RPMI8226 (cell line): ENCODE measurements around the gene CFAP92.
A peak's percentile ranks its signal among the peaks of the same experiment; 100 is the strongest.

ENCODE experiments used
- DNase-seq: peaks from one replicate; pipeline ENCODE4 v3.0.0-alpha.2; 2015

Gene CFAP92

GRCh38 chr3:129025691-129026435 lies 32.0 kb upstream of the CFAP92 start:
- no peak for DNase-seq

DNA sequence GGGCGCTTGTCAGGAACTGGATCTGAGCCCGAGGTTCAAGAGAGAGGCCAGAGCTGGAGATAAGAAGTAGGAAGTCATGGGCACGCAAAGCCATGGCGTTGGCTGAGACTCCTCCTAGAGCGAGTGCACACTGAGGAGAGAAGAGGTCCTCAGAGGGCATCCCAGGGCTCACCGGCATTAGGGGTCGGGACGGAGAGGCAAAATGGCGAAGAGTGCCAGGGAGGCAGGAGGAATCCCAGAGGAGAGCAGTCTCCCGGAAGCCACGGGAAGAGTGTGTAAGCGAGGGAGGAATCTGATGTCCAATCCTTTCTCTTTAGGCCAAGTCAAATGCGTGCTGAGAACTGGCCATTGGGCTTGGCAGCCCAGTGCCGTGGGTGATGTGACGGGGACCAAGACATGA lies 31.2 kb upstream of the CFAP92 start:
- DNase-seq, result no peak

- DNase-seq, result peak; percentile 55
These were observed 30.0 kb upstream of the CFAP92 start for GRCh38 chr3:129023909-129024308.

- no peak for DNase-seq
These were observed 29.1 kb upstream of the CFAP92 start for GRCh38 chr3:129023008-129023358.

GRCh38 chr3:129022114-129023007 lies 28.5 kb upstream of the CFAP92 start:
- no peak for DNase-seq

DNA sequence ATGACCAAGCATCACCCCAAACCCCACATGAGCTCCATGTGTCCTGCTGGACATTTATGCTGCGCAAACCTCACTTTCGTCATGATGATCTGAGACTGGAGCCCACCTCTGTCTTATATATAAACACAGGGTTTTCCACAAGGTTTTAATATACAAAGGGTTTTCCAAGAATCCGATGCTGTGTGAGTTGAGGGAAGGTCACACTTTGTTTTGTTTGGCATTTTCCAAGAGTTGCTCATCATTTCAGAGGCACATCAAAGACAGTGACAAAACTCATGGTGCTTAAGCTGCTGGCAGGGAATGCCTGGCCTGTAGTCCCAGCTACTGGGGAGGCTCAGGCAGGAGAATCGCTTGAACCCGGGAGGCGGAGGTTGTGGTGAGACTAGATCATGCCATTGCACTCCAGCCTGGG lies 27.3 kb upstream of the CFAP92 start:
- no peak for DNase-seq

DNA sequence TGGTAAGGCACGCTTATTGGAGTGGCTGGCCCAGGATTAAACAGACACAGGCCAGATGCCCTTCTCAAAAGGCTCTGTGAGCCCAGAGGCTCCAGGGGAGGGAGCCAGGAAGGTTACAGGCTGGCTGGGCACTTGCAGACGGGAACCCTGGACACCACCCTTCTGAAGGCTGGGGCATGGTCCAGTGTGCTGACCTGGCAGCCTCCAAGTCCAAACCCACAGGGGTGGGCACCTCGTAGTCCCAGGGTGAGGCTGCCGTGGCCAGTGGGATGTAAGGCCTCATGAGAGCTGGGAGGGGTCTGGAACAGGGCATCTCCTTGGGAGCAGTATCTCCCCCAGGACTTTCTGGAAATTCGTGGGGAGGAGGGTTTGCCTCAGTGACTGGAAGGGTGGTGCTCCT lies 26.8 kb upstream of the CFAP92 start:
- DNase-seq, result no peak

DNA sequence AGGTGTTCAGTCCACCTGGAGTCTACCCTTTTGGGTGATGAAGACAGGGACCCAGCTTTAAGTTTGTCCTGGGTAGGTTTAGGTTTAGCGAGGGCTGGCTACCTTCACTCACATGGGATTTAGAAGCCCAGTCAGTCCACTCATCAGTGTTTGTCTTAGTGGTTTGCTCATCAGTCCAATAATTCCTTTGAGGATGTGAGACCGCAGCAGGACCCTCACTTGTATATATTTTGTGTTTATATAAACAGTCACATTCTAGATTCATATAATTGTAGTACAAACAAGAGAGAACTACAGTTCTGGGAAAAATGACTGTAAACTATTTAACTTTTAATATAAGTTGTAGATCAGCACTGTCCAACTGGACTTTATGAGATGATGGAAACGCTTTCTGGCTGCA lies 25.4 kb upstream of the CFAP92 start:
- no peak for DNase-seq

GRCh38 chr3:129018751-129019150 lies 24.9 kb upstream of the CFAP92 start:
- no peak for DNase-seq

- DNase-seq, result no peak
These were observed 24.4 kb upstream of the CFAP92 start for GRCh38 chr3:129018271-129018670.

- no peak for DNase-seq
These were observed 23.6 kb upstream of the CFAP92 start for GRCh38 chr3:129017484-129017899.

GRCh38 chr3:129016720-129017483 lies 23.0 kb upstream of the CFAP92 start:
- DNase-seq, result no peak

- DNase-seq, result peak; percentile 80
These were observed 22.5 kb upstream of the CFAP92 start for GRCh38 chr3:129016356-129016719.

- DNase-seq, result no peak
These were observed 21.7 kb upstream of the CFAP92 start for GRCh38 chr3:129015388-129016105.

GRCh38 chr3:129014793-129015345 lies 21.0 kb upstream of the CFAP92 start:
- no peak for DNase-seq

GRCh38 chr3:129014148-129014547 lies 20.3 kb upstream of the CFAP92 start:
- no peak for DNase-seq

GRCh38 chr3:129013491-129013891 lies 19.6 kb upstream of the CFAP92 start:
- DNase-seq, result no peak

- DNase-seq, result no peak
These were observed 16.6 kb upstream of the CFAP92 start for GRCh38 chr3:129010310-129010956.

- no peak for DNase-seq
These were observed 15.4 kb upstream of the CFAP92 start for GRCh38 chr3:129009266-129009665.

- no peak for DNase-seq
These were observed 13.9 kb upstream of the CFAP92 start for GRCh38 chr3:129007792-129008191.

DNA sequence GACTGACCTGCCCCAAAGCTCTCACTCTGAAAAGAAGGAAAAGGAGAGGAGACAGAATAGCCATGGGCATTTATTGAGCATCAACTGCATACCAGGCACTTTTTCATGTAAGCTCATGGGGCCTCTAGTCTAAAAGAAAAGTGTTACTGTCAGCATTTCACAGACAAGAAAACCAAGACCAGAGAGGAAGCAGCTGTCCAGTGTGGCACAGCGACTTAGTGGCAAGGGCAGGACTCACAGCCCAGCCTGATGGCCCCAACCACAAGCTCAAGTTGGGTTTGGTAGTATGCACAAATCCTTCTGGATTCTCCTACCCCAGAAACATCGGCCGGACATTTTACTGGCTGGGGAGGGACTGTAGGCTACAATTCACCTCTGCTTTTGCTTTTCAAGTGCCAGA lies 13.0 kb upstream of the CFAP92 start:
- DNase-seq, result peak; percentile 25
